ENCODE data around the gene RAB11A. TPM values are rescaled to one million over a fixed set of nuclear protein-coding genes. Genes with fewer than 3 reads are reported as not detected.

Gene RAB11A
- total RNA-seq, 4 donors from 2014 or later, result 144 to 220 (median 199) TPM

- Histone ChIP-seq H3K4me3 (no peak overlapping the region), H3K4me1 (no peaks in the 10 kb centered on the region), H3K36me3 (no peaks in the 10 kb centered on the region), H3K27me3 (no peaks in the 10 kb centered on the region), H3K27ac (no peak overlapping the region), H3K9me3 (no peaks in the 10 kb centered on the region)
- DNase-seq, result no peak
- TF ChIP-seq CTCF (IDR thresholded peaks at IDR 0.05) (no peak), POLR2A (IDR thresholded peaks at IDR 0.05) (no peak)
Measured at GRCh38 chr15:65919353-65919752, 50.1 kb downstream of the RAB11A start.

GRCh38 chr15:65920121-65920520 lies 50.8 kb downstream of the RAB11A start:
- DNase-seq, result no peak
- Histone ChIP-seq H3K36me3 (no peaks in the 10 kb centered on the region), H3K4me3 (no peak overlapping the region), H3K4me1 (no peaks in the 10 kb centered on the region), H3K9me3 (no peaks in the 10 kb centered on the region), H3K27me3 (no peaks in the 10 kb centered on the region), H3K27ac (no peak overlapping the region)
- no peak for TF ChIP-seq CTCF (IDR thresholded peaks at IDR 0.05)
- no peak for TF ChIP-seq POLR2A (IDR thresholded peaks at IDR 0.05)

- Histone ChIP-seq H3K4me3 (no peak overlapping the region), H3K9me3 (no peaks in the 10 kb centered on the region), H3K4me1 (no peaks in the 10 kb centered on the region), H3K27me3 (no peaks in the 10 kb centered on the region), H3K27ac (no peak overlapping the region), H3K36me3 (no peaks in the 10 kb centered on the region)
- TF ChIP-seq CTCF (IDR thresholded peaks at IDR 0.05) (no peak), POLR2A (IDR thresholded peaks at IDR 0.05) (no peak)
- DNase-seq, result no peak
Measured at GRCh38 chr15:65920825-65921309, 51.6 kb downstream of the RAB11A start.

- no peak overlapping the region for H3K4me3 ChIP-seq
- DNase-seq, result no peak
- TF ChIP-seq CTCF (IDR thresholded peaks at IDR 0.05) (no peak), POLR2A (IDR thresholded peaks at IDR 0.05) (no peak)
- no peak overlapping the region for H3K27ac ChIP-seq
- H3K27me3 ChIP-seq, result no peaks in the 10 kb centered on the region
- H3K36me3 ChIP-seq, result no peaks in the 10 kb centered on the region
- no peaks in the 10 kb centered on the region for H3K4me1 ChIP-seq
- H3K9me3 ChIP-seq, result no peaks in the 10 kb centered on the region
Measured at GRCh38 chr15:65921780-65922179, 52.5 kb downstream of the RAB11A start.

GRCh38 chr15:65922621-65923020 lies 53.3 kb downstream of the RAB11A start:
- DNase-seq, result no peak
- no peaks in the 10 kb centered on the region for H3K9me3 ChIP-seq
- TF ChIP-seq CTCF (IDR thresholded peaks at IDR 0.05), result no peak
- no peak for TF ChIP-seq POLR2A (IDR thresholded peaks at IDR 0.05)
- H3K27me3 ChIP-seq, result no peaks in the 10 kb centered on the region
- no peak overlapping the region for H3K27ac ChIP-seq
- H3K4me3 ChIP-seq, result no peak overlapping the region
- no peaks in the 10 kb centered on the region for H3K4me1 ChIP-seq
- H3K36me3 ChIP-seq, result no peaks in the 10 kb centered on the region

GRCh38 chr15:65923264-65923663 lies 54.0 kb downstream of the RAB11A start:
- Histone ChIP-seq H3K36me3 (no peaks in the 10 kb centered on the region), H3K4me1 (no peaks in the 10 kb centered on the region), H3K4me3 (no peak overlapping the region), H3K9me3 (no peaks in the 10 kb centered on the region), H3K27ac (no peak overlapping the region), H3K27me3 (no peaks in the 10 kb centered on the region)
- no peak for DNase-seq
- no peak for TF ChIP-seq POLR2A (IDR thresholded peaks at IDR 0.05)
- TF ChIP-seq CTCF (IDR thresholded peaks at IDR 0.05), result no peak

Data from Peyer's patch (tissue), 4 donors.